Neural cell (in vitro differentiated cells): Measurements from ENCODE around the gene METTL1.

Source experiments
- TF ChIP-seq, protein P1 (sequence below): fragments of 450-650 bp; IDR thresholded peaks from 2 replicates; pipeline ENCODE4 v1.5.1; 2014; ENCODE audit warnings: antibody characterized with exemption, mild to moderate bottlenecking, moderate library complexity; ENCODE audit not compliant: poor library complexity, severe bottlenecking
- TF ChIP-seq, protein P2 (sequence below): IDR thresholded peaks from 2 replicates; pipeline ENCODE4 v1.6.1; 2012; ENCODE audit warnings: borderline replicate concordance

DNA sequence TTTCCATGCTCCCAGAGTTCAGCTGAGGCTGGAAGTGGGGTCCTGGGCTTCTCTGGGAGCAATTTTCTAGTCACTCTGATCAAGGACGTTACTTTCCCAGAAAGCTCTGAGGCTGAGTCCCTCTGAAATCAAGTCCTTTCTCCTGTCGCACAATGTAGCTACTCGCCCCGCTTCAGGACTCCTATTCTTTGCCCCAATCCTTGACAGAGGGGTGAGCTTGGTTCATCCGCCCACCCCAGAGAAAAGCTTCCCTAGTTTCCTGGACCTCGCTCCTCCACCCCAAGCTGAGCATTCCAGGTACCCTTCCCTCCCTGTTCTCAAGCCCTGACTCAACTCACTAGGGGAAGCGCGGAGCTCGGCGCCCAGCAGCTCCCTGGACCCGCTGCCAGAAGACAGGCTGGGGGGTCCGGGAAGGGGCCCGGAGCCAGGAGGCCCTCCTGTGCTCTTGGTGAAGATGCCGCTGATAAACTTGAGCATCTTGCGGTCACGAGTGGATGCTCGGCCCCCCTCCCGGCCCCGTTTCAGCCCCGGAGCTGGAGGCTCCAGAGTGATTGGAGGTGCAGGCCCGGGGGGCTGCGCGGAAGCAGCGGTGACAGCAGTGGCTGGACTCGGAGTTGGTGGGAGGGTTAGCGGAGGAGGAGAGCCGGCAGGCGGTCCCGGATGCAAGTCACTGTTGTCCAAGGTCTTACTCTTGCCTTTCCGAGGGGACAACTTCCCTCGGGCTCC lies 35.0 kb downstream of the METTL1 start:
- TF ChIP-seq, protein P1, sequence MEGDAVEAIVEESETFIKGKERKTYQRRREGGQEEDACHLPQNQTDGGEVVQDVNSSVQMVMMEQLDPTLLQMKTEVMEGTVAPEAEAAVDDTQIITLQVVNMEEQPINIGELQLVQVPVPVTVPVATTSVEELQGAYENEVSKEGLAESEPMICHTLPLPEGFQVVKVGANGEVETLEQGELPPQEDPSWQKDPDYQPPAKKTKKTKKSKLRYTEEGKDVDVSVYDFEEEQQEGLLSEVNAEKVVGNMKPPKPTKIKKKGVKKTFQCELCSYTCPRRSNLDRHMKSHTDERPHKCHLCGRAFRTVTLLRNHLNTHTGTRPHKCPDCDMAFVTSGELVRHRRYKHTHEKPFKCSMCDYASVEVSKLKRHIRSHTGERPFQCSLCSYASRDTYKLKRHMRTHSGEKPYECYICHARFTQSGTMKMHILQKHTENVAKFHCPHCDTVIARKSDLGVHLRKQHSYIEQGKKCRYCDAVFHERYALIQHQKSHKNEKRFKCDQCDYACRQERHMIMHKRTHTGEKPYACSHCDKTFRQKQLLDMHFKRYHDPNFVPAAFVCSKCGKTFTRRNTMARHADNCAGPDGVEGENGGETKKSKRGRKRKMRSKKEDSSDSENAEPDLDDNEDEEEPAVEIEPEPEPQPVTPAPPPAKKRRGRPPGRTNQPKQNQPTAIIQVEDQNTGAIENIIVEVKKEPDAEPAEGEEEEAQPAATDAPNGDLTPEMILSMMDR, result no peak
- TF ChIP-seq, protein P2, sequence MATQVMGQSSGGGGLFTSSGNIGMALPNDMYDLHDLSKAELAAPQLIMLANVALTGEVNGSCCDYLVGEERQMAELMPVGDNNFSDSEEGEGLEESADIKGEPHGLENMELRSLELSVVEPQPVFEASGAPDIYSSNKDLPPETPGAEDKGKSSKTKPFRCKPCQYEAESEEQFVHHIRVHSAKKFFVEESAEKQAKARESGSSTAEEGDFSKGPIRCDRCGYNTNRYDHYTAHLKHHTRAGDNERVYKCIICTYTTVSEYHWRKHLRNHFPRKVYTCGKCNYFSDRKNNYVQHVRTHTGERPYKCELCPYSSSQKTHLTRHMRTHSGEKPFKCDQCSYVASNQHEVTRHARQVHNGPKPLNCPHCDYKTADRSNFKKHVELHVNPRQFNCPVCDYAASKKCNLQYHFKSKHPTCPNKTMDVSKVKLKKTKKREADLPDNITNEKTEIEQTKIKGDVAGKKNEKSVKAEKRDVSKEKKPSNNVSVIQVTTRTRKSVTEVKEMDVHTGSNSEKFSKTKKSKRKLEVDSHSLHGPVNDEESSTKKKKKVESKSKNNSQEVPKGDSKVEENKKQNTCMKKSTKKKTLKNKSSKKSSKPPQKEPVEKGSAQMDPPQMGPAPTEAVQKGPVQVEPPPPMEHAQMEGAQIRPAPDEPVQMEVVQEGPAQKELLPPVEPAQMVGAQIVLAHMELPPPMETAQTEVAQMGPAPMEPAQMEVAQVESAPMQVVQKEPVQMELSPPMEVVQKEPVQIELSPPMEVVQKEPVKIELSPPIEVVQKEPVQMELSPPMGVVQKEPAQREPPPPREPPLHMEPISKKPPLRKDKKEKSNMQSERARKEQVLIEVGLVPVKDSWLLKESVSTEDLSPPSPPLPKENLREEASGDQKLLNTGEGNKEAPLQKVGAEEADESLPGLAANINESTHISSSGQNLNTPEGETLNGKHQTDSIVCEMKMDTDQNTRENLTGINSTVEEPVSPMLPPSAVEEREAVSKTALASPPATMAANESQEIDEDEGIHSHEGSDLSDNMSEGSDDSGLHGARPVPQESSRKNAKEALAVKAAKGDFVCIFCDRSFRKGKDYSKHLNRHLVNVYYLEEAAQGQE, result no peak
